HG02938 (cell line): ENCODE data around the gene HAUS6.
"Not testable (repeated sequence)": the region's sequence is repeated elsewhere in the genome, so short reads cannot be mapped to it uniquely, and the experiment has no call there.

Experiments
- ATAC-seq: cut with Tn5 transposase; IDR thresholded peaks from one replicate; pipeline ENCODE4 v1.9.1; 2021; ENCODE audit warnings: mild to moderate bottlenecking, moderate library complexity; ENCODE audit not compliant: unreplicated experiment

HAUS6 gene, protein sequence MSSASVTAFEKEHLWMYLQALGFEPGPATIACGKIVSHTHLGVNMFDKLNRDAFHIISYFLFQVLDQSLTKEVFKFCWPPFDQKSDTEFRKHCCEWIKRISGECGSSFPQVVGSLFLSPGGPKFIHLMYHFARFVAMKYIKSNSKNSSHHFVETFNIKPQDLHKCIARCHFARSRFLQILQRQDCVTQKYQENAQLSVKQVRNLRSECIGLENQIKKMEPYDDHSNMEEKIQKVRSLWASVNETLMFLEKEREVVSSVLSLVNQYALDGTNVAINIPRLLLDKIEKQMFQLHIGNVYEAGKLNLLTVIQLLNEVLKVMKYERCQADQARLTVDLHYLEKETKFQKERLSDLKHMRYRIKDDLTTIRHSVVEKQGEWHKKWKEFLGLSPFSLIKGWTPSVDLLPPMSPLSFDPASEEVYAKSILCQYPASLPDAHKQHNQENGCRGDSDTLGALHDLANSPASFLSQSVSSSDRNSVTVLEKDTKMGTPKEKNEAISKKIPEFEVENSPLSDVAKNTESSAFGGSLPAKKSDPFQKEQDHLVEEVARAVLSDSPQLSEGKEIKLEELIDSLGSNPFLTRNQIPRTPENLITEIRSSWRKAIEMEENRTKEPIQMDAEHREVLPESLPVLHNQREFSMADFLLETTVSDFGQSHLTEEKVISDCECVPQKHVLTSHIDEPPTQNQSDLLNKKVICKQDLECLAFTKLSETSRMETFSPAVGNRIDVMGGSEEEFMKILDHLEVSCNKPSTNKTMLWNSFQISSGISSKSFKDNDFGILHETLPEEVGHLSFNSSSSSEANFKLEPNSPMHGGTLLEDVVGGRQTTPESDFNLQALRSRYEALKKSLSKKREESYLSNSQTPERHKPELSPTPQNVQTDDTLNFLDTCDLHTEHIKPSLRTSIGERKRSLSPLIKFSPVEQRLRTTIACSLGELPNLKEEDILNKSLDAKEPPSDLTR

DNA sequence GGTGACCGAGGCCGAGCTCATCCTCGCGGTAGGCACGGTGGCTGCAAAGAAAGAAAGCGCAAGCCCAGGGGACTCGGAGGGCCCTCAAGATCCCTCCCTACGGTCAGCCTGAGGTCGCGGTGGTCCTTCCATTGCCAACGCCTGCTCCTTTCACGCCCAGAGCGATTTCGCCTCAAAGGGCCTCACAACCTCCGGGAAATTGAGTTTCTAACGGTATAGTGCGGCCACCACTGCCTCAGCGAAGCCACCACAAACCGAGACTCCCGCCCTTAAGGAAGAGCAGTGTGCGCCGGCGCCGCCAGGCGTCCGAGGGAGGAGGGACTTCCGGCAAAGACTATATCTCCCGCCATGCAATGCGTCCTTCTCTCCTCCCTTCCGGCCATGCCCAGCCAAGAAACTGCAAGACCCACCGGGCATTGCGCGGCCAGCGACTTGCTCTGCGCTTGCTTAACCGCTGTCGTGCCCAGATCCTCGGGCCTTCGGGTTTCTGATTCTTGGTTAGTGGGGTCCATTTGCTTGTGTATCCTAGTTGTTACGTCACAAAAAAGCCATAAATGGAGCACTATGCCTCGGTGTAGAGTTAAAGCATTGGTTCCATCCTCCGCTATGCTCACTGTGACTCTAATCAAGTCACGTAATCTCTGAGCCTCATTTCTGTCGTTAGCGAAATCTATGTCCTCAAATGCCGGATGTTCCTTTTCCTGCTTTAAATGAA lies at the start of gene HAUS6:
Gene HAUS6 (minus strand): TSS at position 274 of the 715 bp plus-strand sequence. CDS start 253 bp downstream, at position 21.
- peak; percentile 98 for ATAC-seq

DNA sequence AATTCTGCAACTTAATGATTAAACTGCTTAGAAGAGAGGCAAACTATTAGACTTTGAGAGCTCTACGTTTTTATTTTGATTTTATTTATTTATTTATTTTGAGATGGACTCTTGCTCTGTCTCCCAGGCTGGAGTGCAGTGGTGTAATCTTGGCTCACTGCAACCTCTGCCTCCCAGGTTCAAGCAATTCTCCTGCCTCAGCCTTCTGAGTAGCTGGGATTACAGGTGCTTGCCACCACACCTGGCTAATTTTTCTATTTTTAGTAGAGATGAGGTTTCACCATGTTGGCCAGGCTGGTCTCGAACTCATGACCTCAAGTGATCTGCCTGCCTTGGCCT lies 49.4 kb upstream of the HAUS6 start:
- not testable (repeated sequence) for ATAC-seq

GRCh38 chr9:19151425-19152159 lies 48.9 kb upstream of the HAUS6 start:
- no peak for ATAC-seq

- no peak for ATAC-seq
These were observed 46.5 kb upstream of the HAUS6 start for GRCh38 chr9:19149230-19149629.

DNA sequence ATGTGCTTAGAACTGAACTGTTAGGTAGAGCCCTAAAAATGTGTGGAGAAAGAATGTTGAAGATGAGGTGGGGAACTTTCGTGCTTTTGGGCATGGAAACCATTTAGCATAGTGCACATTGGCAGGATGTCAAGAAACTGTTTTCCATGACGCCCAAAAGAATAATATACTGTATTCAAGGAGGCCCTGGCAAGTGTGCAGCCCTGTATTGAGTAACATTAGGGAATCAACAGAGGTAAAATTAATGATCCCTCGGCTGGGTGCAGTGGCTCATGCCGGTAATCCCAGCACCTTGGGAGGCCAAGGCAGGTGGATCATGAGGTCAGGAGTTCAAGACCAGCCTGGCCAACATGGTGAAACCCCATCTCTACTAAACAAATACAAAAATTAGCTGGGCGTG lies 45.5 kb upstream of the HAUS6 start:
- no peak for ATAC-seq

- no peak for ATAC-seq
These were observed 43.8 kb upstream of the HAUS6 start for GRCh38 chr9:19146441-19147024.

DNA sequence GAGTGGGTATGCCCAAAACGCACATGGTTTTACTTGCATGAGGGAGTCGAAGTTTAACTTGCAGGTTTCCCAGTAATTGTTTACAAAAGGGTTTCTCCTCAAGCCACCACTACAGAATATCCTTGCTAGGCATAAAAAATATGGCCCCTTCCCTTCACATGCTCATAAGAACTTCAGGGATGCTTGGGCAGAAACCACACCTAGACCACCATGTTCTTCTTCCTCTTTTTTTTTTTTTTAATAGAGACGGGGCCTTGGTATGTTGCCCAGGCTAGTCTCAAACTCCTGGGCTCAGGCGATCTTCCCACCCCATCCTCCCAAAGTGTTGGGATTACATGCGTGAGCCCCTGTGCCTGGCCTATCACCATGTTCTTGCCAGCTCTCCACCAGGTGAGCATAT lies 43.2 kb upstream of the HAUS6 start:
- no peak for ATAC-seq

GRCh38 chr9:19140259-19140658 lies 37.6 kb upstream of the HAUS6 start:
- ATAC-seq = no peak

- no peak for ATAC-seq
These were observed 35.4 kb upstream of the HAUS6 start for GRCh38 chr9:19138084-19138483.

DNA sequence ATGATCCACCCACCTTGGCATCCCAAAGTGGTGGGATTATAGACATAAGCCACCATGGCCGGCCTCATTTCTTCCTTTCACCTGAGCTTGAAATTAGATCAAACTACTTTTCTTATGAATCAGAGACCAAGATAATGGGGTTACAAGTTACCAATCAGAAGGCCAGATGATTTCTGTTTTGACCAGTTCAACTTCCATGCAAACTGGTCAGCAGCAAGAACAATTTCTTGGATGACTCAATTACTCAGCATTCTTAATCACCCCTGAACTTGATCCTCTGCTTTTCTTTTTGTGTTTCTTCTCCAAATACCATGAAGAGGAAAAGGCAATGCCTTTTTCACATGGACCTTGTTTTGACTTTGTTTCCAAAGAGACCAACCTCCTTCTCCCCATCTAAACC lies 34.6 kb upstream of the HAUS6 start:
- ATAC-seq = no peak

DNA sequence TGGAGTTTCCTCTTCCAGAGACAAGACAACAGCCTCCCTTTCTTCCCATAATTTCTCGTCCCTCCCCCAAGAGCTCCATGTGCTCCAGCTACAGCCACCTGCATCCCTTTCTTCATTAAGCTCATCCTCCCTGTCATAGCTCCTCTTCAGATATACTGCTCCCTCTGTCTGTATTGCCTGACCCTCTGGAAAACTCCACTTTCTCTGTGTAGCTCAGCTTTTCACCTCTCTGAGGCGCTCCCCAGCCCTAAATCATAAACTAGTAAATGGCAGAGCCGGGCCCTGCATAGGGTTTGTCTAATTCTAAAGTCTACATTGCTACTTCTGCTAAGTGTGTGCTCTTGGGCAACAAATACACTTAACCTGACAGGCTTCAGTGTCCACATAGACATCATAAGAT lies 33.4 kb upstream of the HAUS6 start:
- no peak for ATAC-seq

DNA sequence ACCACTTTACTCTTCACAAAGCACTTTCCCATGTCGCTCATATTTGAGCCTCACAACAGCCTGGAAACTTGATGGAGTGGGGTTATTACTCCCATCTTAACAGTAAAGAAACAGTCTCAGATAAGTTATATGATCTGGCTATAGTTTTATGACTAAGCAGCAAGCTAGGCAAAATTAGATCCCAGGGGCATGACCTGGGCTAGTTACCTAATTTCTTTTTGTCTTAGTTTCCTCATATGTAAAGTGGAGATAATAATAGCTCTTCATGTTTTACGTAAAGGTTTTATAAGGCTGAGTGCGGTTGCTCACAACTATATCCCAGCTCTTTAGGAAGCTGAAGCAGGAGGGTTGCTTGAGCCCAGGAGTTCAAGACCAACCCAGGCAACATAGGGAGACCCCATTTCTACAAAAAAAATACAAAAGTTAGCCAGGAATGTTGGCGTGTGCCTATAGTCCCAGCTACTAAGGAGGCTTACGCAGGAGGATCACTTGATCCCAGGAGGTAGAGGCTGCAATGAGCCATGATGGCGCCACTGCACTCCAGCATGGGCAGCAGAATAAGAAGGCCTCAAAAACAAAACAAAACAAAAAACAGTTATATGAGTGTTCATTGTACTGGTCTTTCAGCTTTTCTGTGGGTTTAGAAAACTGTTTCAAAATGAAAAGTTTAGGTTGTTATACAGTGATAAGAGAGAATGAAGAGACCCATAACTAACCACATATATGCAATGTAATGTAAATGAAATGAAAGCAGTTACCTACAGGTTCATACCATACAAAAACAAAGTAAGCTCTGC lies 31.0 kb upstream of the HAUS6 start:
- ATAC-seq = no peak

DNA sequence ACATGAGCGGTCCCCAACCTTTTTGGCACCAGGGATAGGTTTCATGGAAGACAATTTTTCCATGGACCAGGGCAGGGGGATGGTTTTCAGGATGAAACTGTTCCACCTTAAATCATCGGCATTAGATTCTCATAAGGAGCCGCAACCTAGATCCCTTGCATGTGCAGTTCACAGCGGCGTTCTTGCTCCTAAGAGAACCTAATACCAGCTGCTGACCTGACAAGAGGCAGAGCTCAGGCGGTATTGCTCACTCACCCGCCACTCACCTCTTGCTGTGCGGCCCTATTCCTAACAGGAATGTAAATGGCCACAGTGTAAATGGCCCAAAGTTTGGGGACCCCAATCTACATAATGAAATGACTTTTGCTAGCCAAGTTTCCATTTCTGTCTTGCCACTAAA lies 27.7 kb upstream of the HAUS6 start:
- ATAC-seq = no peak

- ATAC-seq = peak; percentile 14
These were observed 25.3 kb upstream of the HAUS6 start for GRCh38 chr9:19127871-19128500.

DNA sequence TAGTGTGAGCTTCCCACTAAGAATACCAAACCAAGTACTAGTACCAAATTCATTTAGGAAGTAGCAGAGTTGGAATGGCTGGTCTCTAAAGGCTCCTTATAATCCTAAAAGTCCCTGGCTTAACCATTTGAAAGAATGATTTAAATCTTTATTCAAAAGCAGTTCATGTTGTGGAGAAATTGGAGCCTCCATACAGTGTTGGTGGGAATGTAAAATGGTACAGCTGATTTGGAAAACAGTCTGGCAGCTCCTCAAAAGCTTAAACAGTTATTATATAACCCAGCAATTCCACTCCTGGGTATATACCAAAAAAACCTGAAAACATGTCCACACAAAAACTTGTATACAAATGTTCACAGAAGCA lies 21.7 kb upstream of the HAUS6 start:
- no peak for ATAC-seq

DNA sequence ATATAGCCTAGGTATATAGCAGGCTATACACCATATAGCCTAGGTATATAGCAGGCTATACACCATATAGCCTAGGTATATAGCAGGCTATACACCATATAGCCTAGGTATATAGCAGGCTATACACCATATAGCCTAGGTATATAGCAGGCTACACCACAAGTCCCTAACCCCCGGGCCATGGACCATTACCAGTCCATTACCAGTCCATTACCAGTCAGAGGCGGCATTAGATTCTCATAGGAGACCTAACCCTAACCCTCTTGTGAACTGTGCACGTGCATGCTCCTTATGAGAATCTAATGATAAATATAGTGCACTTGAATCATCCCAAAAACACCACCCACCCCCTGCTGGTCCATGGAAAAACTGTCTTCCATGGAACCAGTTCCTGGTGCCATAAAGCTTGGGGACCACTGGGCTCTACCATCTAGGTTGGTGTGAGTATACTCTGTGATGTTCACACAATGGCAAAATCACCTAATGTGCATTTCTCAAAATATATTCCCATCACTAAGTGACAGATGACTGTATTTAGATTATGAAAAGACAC lies 19.9 kb upstream of the HAUS6 start:
- ATAC-seq = no peak

DNA sequence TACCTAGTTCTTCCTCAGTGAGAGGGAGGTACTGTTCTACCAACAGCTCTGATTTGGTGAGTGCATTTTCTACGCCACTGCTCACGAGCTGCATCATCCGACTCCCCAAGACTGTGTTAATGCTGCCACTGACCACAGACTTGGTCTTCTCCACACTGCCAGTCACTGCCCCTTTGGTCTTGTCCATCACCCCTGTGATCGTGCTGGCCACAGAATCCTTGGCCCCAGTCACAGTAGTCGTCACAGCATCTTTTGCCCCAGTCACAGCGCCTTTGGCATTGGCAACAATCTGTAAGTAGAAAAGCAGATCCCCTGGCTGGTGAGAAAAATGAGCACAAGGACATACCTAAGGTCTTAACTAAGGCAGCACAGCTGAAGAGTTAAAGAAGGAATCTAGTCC lies 18.2 kb upstream of the HAUS6 start:
- no peak for ATAC-seq

DNA sequence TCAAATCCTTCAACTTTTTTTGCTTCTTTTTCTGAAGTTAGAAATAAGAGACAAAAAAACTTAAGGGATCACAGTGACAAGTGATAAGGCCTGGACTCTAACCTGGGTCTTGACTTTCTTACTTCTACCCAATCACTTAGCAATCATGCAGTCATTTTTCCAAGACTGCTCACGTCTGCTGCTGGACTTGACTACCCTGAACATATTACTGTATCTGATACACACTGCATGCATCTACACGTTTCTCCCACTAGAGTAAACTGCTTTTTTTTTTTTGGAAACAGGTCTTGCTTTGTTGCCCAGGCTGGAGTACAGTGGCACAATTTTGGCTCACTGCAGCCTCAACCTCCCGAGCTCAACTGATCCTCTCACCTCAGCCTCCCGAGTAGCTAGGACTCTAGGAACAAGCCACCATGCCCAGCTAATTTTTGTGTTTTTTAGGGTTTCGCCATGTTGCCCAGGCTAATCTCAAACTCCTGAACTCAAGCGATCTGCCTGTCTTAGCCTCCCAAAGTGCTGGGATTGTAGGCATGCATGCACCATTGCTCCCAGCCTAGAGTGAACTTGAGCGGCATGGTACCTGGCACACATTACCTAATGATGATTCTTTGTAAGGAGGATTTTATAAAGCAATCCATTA lies 17.2 kb upstream of the HAUS6 start:
- ATAC-seq = no peak
